Progenitor cell of endocrine pancreas (in vitro differentiated cells): ENCODE measurements around the gene SENP7. TPM values are rescaled to one million over a fixed set of nuclear protein-coding genes. Genes with fewer than 3 reads are reported as not detected.
"Not testable (repeated sequence)": the region's sequence is repeated elsewhere in the genome, so short reads cannot be mapped to it uniquely, and the experiment has no call there.

Source experiments
- DNase-seq: peaks from one replicate; pipeline ENCODE4 v3.0.0; 2021; ENCODE audit warnings: low spot score; ENCODE audit not compliant: unreplicated experiment
- H3K27ac Mint-ChIP-seq: 2 replicates; pipeline ENCODE4 v1.8.0; 2021; ENCODE audit warnings: mild to moderate bottlenecking, moderate library complexity, mixed read lengths
- H3K27me3 Mint-ChIP-seq: 2 replicates; pipeline ENCODE4 v1.8.0; 2021; ENCODE audit warnings: mixed read lengths
- H3K36me3 Mint-ChIP-seq: 2 replicates; pipeline ENCODE4 v1.8.0; 2022; ENCODE audit warnings: mixed read lengths; ENCODE audit not compliant: insufficient read depth
- H3K4me1 Mint-ChIP-seq: 2 replicates; pipeline ENCODE4 v1.8.0; 2021; ENCODE audit warnings: low read depth, mixed read lengths
- H3K4me3 Mint-ChIP-seq: 2 replicates; pipeline ENCODE4 v1.8.0; 2021; ENCODE audit warnings: low read depth, mild to moderate bottlenecking, moderate library complexity, mixed read lengths
- H3K9me3 Mint-ChIP-seq: 2 replicates; pipeline ENCODE4 v1.8.0; 2021; ENCODE audit warnings: low read depth, mixed read lengths
- CTCF ChIP-seq: fragments of 200-600 bp; sonication (generic); IDR thresholded peaks from one replicate; pipeline ENCODE4 v1.5.0; 2021; ENCODE audit warnings: antibody characterized with exemption, mild to moderate bottlenecking; ENCODE audit not compliant: unreplicated experiment
- total RNA-seq: library from RNA; stranded (reverse); gene quantifications from 2 replicates; pipeline ENCODE4 v1.2.1, GENCODE V29; 2021

SENP7 gene
- total RNA-seq, 1 donor from 2014 or later, result 63.7 TPM

GRCh38 chr3:101312545-101312944, 200.5 kb downstream of the SENP7 start:
- Mint-ChIP-seq H3K27ac (no peak overlapping the region), H3K36me3 (peaks cover 26% of the 10 kb centered on the region)

GRCh38 chr3:101311676-101312075, 201.3 kb downstream of the SENP7 start:
- no peaks in the 10 kb centered on the region for H3K4me1 Mint-ChIP-seq
- peaks cover 28% of the 10 kb centered on the region for H3K9me3 Mint-ChIP-seq
- no peak overlapping the region for H3K4me3 Mint-ChIP-seq
- TF ChIP-seq CTCF, result no peak
- no peaks in the 10 kb centered on the region for H3K27me3 Mint-ChIP-seq
- H3K27ac Mint-ChIP-seq, result no peak overlapping the region
- H3K36me3 Mint-ChIP-seq, result peaks cover 30% of the 10 kb centered on the region
- DNase-seq, result no peak

More at GRCh38 chr3:101312545-101312944, 200.5 kb downstream of the SENP7 start:
- Mint-ChIP-seq H3K27me3 (no peaks in the 10 kb centered on the region), H3K4me1 (no peaks in the 10 kb centered on the region), H3K4me3 (no peak overlapping the region), H3K9me3 (peaks cover 24% of the 10 kb centered on the region)
- DNase-seq, result no peak
- no peak for TF ChIP-seq CTCF

GRCh38 chr3:101310978-101311375, 202.0 kb downstream of the SENP7 start:
- Mint-ChIP-seq H3K4me3 (no peak overlapping the region), H3K27me3 (no peaks in the 10 kb centered on the region), H3K4me1 (no peaks in the 10 kb centered on the region), H3K36me3 (peaks cover 30% of the 10 kb centered on the region), H3K27ac (no peak overlapping the region), H3K9me3 (peaks cover 34% of the 10 kb centered on the region)
- DNase-seq, result no peak
- TF ChIP-seq CTCF, result no peak

- Mint-ChIP-seq H3K36me3 (peaks cover 30% of the 10 kb centered on the region), H3K9me3 (peaks cover 34% of the 10 kb centered on the region)
- H3K4me3 Mint-ChIP-seq, H3K4me1 Mint-ChIP-seq, DNase-seq, H3K27me3 Mint-ChIP-seq, H3K27ac Mint-ChIP-seq: not testable (repeated sequence)
Observed at GRCh38 chr3:101308147-101308772, 204.8 kb downstream of the SENP7 start.

GRCh38 chr3:101303836-101304235, 209.2 kb downstream of the SENP7 start:
- DNase-seq, result no peak
- Mint-ChIP-seq H3K4me3 (no peak overlapping the region), H3K4me1 (no peaks in the 10 kb centered on the region), H3K27ac (no peak overlapping the region), H3K36me3 (peaks cover 21% of the 10 kb centered on the region), H3K9me3 (peaks cover 36% of the 10 kb centered on the region), H3K27me3 (no peaks in the 10 kb centered on the region)
- TF ChIP-seq CTCF, result no peak

- DNase-seq, result no peak
- no peaks in the 10 kb centered on the region for H3K4me1 Mint-ChIP-seq
- peaks cover 37% of the 10 kb centered on the region for H3K9me3 Mint-ChIP-seq
- H3K27ac Mint-ChIP-seq, result no peak overlapping the region
- TF ChIP-seq CTCF, result no peak
- no peaks in the 10 kb centered on the region for H3K27me3 Mint-ChIP-seq
- peaks cover 21% of the 10 kb centered on the region for H3K36me3 Mint-ChIP-seq
- H3K4me3 Mint-ChIP-seq, result no peak overlapping the region
Observed at GRCh38 chr3:101303089-101303731, 209.8 kb downstream of the SENP7 start.
